T-helper 2 cell (primary cell): ENCODE data around the gene CFAP46.
"Not testable (repeated sequence)": the region's sequence is repeated elsewhere in the genome, so short reads cannot be mapped to it uniquely, and the experiment has no call there.

Experiments
- DNase-seq, 5 experiments: peaks; one replicate each; pipeline versions ENCODE4 v3.0.0 to v3.0.0-alpha.2; 2012 to 2022

The CFAP46 gene

GRCh38 chr10:132841615-132841975, 100.8 kb downstream of the CFAP46 start:
- DNase-seq: no peak

GRCh38 chr10:132840698-132841614, 101.4 kb downstream of the CFAP46 start:
- no peak for DNase-seq

- DNase-seq: no peak
Observed at GRCh38 chr10:132839061-132839460, 103.3 kb downstream of the CFAP46 start.

- DNase-seq: no peak
Observed at GRCh38 chr10:132838346-132838970, 103.9 kb downstream of the CFAP46 start.

- DNase-seq: no peak
Observed at GRCh38 chr10:132837905-132838304, 104.5 kb downstream of the CFAP46 start.

- DNase-seq: no peak
Observed at GRCh38 chr10:132836832-132837540, 105.4 kb downstream of the CFAP46 start.

- DNase-seq: no peak
Observed at GRCh38 chr10:132836248-132836831, 106.0 kb downstream of the CFAP46 start.

GRCh38 chr10:132835848-132836233, 106.5 kb downstream of the CFAP46 start:
- no peak for DNase-seq

- DNase-seq: no peak
Observed at GRCh38 chr10:132834891-132835847, 107.2 kb downstream of the CFAP46 start.

- no peak for DNase-seq
Observed at GRCh38 chr10:132834311-132834761, 108.0 kb downstream of the CFAP46 start.

- DNase-seq: no peak
Observed at GRCh38 chr10:132833421-132834111, 108.8 kb downstream of the CFAP46 start.

GRCh38 chr10:132832186-132832969, 110.0 kb downstream of the CFAP46 start:
- DNase-seq: no peak

- no peak for DNase-seq
Observed at GRCh38 chr10:132829403-132829802, 113.0 kb downstream of the CFAP46 start.

- DNase-seq: no peak
Observed at GRCh38 chr10:132828681-132829080, 113.7 kb downstream of the CFAP46 start.

- no peak for DNase-seq
Observed at GRCh38 chr10:132827861-132828539, 114.4 kb downstream of the CFAP46 start.

- no peak for DNase-seq
Observed at GRCh38 chr10:132827423-132827789, 115.0 kb downstream of the CFAP46 start.

GRCh38 chr10:132826524-132827422, 115.6 kb downstream of the CFAP46 start:
- no peak for DNase-seq

- not testable (repeated sequence) for DNase-seq
Observed at GRCh38 chr10:132825783-132826523, 116.4 kb downstream of the CFAP46 start.
